ENCODE results near the gene GNG12.
A peak's percentile ranks its signal among the peaks of the same experiment; 100 is the strongest.

GNG12 gene

DNA sequence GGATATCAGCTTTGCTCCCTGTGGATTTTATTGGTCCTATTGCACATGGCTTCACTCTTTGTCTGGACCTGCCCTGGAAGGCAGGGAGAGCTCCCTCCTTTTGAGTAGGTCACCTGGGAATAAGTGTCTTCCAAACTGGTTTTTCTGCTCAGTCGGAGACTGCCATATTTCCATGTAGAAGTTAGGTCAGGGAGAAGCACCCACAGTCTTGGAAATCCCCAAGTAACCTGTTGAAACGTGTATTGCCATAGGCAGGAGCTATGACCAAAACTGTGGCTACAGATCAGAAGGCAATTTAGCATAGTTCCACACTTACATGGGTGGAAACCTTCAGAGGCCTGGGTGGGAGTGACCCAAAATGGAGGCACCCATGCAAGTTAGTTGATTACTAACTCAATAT is 3.5 kb upstream of the GNG12 start:
- no peak overlapping the region for H3K27ac ChIP-seq (ENCODE audit: low read depth, low read length)

DNA sequence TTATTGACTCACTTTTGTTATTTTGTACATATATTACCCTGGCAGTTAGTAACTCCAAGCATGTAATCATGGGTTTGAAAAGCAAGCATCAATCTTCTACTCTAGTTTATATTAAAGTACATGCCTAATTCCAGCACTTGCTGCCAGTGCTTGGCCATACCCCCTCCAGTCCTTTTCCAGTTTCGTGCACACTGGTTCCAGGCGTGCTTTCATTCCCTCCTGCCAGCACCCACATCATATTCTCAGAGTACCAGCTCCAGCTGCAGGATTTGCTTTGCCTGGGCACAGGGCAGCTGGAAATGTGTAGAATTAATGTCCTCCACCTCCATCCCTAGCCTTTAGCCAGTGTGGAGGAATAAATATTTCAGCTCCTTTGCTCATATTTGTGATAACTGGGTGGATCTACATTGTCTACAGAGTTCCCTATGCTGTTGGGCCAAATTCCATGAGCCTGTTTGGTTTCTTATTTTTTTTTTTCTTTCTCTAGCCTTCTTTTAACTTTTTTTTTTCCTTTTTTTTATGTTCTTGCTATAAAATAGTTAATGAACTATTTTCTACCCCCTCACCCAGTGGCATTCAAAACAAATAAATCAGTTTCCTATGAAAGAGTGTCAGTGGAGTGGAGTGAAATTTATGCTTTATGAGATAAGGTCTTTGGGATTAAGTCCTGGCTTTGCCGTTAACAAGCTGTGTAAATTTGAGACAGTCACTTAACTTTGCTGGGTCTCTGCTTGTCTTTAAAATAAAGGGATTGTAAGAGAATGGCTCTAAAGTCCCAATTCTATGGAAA is 2.6 kb upstream of the GNG12 start:
- no peaks in the 10 kb centered on the region for H3K27me3 ChIP-seq (ENCODE audit: control insufficient read depth, insufficient read depth, low read length)
- no peak overlapping the region for H3K9ac ChIP-seq (ENCODE audit: low read length)
- no peaks in the 10 kb centered on the region for H3K4me1 ChIP-seq (ENCODE audit: control insufficient read depth, insufficient read depth, low read length)
- no peak overlapping the region for H3K4me3 ChIP-seq (ENCODE audit: low read length)
- H3K27ac ChIP-seq (ENCODE audit: low read depth, low read length): no peak overlapping the region
- no peaks in the 10 kb centered on the region for H3K36me3 ChIP-seq (ENCODE audit: control insufficient read depth, insufficient read depth, low read length)

More for the DNA sequence above, 3.5 kb upstream of the GNG12 start:
- Histone ChIP-seq H3K27me3 (ENCODE audit: control insufficient read depth, insufficient read depth, low read length) (no peaks in the 10 kb centered on the region), H3K4me1 (ENCODE audit: control insufficient read depth, insufficient read depth, low read length) (no peaks in the 10 kb centered on the region), H3K9ac (ENCODE audit: low read length) (no peak overlapping the region), H3K36me3 (ENCODE audit: control insufficient read depth, insufficient read depth, low read length) (no peaks in the 10 kb centered on the region), H3K4me3 (ENCODE audit: low read length) (no peak overlapping the region)

DNA sequence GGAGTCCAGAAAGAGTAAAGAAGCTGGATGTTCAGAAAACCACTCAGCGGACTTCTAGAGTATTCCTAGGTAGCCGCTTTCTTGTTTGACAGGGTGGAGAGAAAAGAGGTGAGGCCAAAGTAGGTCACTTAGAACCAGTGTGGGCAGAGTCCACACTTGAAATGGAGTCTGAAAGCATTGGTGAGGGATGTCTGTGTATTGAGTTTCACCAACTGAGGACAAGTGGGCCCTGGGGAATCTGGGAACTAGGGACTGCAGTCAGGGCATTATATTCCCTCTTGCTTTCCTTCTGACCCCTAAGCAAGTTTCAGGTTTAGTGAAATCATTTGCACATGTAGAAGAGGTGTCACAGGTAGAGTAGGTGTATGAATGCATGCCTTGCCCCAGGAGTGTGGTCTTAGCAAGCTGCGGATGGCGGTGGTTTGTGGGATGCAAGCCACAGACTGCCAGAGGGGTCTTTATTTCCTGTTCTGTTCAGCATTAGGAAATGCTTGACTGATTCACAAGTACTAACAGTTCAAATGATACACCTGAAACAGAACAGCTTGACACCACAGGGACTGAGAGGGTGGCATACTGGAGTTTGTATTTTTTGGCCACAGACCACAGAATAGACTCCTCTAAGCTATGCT is 1.1 kb upstream of the GNG12 start:
- Histone ChIP-seq H3K4me1 (ENCODE audit: control insufficient read depth, insufficient read depth, low read length) (no peaks in the 10 kb centered on the region), H3K9ac (ENCODE audit: low read length) (no peak overlapping the region), H3K36me3 (ENCODE audit: control insufficient read depth, insufficient read depth, low read length) (no peaks in the 10 kb centered on the region), H3K27ac (ENCODE audit: low read depth, low read length) (no peak overlapping the region), H3K27me3 (ENCODE audit: control insufficient read depth, insufficient read depth, low read length) (no peaks in the 10 kb centered on the region), H3K4me3 (ENCODE audit: low read length) (no peak overlapping the region)

DNA sequence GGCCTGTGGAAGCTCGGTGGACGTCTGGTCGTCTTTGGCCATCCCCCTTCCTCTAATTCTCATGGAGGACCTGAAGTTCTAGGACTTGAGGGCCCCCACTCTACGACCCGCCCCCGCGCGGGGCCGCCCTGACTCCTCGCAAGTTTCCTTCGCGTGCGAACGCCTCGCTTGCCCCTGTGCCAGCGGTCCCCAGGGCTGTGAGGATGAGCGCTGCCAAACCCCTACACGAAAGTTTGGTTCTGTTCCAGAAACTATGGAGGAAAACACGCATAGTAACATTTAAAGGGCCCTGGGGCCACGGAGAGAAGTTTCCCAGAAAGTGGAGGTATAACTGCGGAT is 304 bp upstream of the GNG12 start:
- peak overlapping the region; percentile 85 for H3K4me3 ChIP-seq (ENCODE audit: low read length)
- H3K36me3 ChIP-seq (ENCODE audit: control insufficient read depth, insufficient read depth, low read length): no peaks in the 10 kb centered on the region
- no peaks in the 10 kb centered on the region for H3K4me1 ChIP-seq (ENCODE audit: control insufficient read depth, insufficient read depth, low read length)
- no peaks in the 10 kb centered on the region for H3K27me3 ChIP-seq (ENCODE audit: control insufficient read depth, insufficient read depth, low read length)
- peak overlapping the region; percentile 74 for H3K27ac ChIP-seq (ENCODE audit: low read depth, low read length)
- no peak overlapping the region for H3K9ac ChIP-seq (ENCODE audit: low read length)

DNA sequence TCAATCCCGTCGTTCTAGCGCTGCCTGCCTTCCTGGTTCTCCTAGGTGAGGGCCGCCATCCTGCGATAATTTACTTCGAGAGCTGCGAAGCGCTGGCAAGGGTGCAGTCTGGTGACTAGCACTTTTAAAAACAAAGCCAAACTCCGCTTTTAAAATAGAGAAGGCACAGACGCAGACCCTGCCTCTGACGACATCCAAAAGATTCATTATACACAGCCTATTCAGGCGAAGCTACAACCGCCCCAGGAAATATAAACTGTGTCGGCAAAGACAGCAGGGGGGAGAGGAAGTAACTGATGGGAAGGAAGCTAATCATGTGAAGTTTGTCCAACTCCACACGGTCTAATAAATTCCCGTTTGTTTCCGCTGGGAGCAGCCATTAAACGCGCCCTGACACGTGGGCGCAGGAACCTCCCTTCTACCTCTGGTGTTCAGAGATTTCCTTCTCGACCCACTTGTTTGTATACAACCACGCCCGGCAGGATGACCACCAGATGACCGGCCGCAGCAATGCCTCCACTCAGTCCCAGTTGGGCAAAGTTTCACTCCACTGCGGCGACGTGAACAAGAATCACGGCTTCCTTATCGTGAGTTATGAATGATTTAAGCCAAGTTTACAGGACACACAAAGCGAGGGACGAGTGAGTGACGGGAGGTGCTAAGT is 1.3 kb downstream of the GNG12 start:
- Histone ChIP-seq H3K4me3 (ENCODE audit: low read length) (peak overlapping the region; percentile 85), H3K9ac (ENCODE audit: low read length) (peak overlapping the region; percentile 78), H3K27me3 (ENCODE audit: control insufficient read depth, insufficient read depth, low read length) (no peaks in the 10 kb centered on the region), H3K4me1 (ENCODE audit: control insufficient read depth, insufficient read depth, low read length) (no peaks in the 10 kb centered on the region), H3K27ac (ENCODE audit: low read depth, low read length) (peak overlapping the region; percentile 74), H3K36me3 (ENCODE audit: control insufficient read depth, insufficient read depth, low read length) (no peaks in the 10 kb centered on the region)

DNA sequence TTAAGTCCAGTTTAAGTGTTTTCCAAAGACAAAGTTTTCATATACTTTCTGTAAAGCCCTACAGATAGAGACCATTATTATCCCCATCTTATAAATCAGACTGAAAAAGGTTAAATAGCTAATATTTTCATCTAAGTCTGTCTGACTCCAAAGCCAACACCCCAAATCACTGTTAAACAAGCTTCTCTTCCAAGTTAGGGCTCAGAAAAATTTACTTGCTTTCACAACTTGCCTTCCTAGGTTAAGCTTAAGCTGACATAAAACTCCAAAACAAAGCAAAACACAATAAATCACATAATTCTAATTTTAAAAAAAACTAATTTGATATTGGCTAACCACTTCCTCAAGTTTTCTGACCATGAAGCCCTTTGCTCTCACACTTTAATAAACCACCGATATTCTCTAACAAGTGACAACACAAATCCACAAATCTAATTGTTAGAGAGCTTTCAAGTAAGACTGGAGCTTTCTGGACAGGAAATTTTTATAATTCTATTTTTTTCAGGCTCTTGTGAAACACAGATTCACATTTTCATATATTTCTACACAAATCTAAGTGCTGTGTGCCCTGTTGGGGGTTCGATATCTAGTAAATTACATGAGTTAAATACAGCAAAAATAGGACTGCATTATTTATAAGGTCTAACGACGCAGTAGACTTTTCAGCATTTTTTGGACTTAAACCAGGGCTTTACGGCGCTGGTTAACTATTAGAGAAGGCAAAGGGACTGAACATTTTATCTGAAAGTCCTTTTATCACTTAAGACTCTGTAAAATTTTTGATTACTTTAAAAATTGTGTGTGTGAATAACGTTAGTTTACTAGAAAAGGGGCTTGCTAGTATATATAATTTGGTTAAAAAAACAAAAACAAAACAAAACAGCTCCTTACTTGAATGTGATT is 2.1 kb downstream of the GNG12 start:
- Histone ChIP-seq H3K9ac (ENCODE audit: low read length) (peak overlapping the region; percentile 78), H3K36me3 (ENCODE audit: control insufficient read depth, insufficient read depth, low read length) (no peaks in the 10 kb centered on the region), H3K4me1 (ENCODE audit: control insufficient read depth, insufficient read depth, low read length) (no peaks in the 10 kb centered on the region), H3K4me3 (ENCODE audit: low read length) (peak overlapping the region; percentile 85), H3K27ac (ENCODE audit: low read depth, low read length) (no peak overlapping the region), H3K27me3 (ENCODE audit: control insufficient read depth, insufficient read depth, low read length) (no peaks in the 10 kb centered on the region)

DNA sequence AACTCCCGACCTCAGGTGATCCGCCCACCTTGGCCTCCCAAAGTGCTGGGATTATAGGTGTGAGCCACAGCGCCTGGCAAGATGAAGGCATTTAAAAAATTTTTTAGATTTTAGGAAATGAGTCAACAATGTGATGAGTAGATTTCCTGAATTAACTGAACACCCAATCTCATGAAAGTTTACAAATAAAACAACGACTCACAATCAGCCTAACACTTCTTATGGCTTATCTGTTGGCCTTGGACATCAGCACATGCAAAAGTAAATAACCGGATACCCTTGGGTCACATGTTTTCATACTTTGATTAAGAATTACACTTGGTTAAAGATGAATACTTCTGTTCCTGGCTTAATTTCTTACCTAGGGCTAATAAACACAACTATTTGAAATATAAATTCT is 3.0 kb downstream of the GNG12 start:
- H3K27me3 ChIP-seq (ENCODE audit: control insufficient read depth, insufficient read depth, low read length): no peaks in the 10 kb centered on the region
- no peaks in the 10 kb centered on the region for H3K4me1 ChIP-seq (ENCODE audit: control insufficient read depth, insufficient read depth, low read length)
- no peak overlapping the region for H3K4me3 ChIP-seq (ENCODE audit: low read length)
- H3K27ac ChIP-seq (ENCODE audit: low read depth, low read length): no peak overlapping the region
- H3K36me3 ChIP-seq (ENCODE audit: control insufficient read depth, insufficient read depth, low read length): no peaks in the 10 kb centered on the region
- no peak overlapping the region for H3K9ac ChIP-seq (ENCODE audit: low read length)

DNA sequence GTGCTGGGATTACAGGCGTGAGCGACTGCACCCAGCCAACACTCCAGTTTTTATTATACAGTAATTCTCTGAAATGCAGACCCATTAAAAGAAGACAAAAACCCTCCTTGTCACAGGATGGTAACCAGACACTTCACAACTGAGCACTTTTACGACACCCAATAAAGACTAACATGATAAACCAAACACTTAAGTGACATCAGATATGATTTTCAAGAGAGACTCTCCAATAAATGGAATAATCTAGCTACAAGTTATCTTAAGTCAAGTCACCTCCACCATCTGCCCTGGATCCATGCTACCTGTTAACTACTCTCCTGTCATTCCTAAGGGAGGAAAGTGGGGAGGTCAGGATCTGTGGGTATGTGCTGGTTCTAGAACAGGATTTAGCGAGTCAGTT is 5.6 kb downstream of the GNG12 start:
- no peaks in the 10 kb centered on the region for H3K4me1 ChIP-seq (ENCODE audit: control insufficient read depth, insufficient read depth, low read length)
- H3K27ac ChIP-seq (ENCODE audit: low read depth, low read length): no peak overlapping the region
- no peak overlapping the region for H3K9ac ChIP-seq (ENCODE audit: low read length)
- H3K36me3 ChIP-seq (ENCODE audit: control insufficient read depth, insufficient read depth, low read length): no peaks in the 10 kb centered on the region
- H3K27me3 ChIP-seq (ENCODE audit: control insufficient read depth, insufficient read depth, low read length): no peaks in the 10 kb centered on the region
- no peak overlapping the region for H3K4me3 ChIP-seq (ENCODE audit: low read length)

DNA sequence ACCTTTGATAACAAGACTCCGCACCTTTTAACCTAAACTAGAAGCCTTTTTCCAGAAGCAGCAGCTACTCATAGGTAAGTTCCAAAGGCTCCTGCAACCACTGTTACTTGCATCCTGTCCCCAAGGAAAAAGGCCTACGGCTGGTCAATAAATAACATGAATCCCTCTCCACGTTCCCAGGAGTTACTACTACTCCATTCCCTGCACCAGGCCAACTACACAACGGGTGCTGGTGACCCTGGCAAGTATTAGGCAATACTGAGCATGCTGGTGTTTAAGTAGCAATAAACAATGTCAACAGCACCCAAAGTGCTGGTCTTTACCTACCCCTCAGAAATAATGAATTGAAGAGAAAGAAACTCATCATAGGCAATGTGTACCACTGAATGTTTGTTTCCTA is 7.7 kb downstream of the GNG12 start:
- Histone ChIP-seq H3K27me3 (ENCODE audit: control insufficient read depth, insufficient read depth, low read length) (no peaks in the 10 kb centered on the region), H3K27ac (ENCODE audit: low read depth, low read length) (no peak overlapping the region), H3K4me1 (ENCODE audit: control insufficient read depth, insufficient read depth, low read length) (no peaks in the 10 kb centered on the region), H3K9ac (ENCODE audit: low read length) (no peak overlapping the region), H3K4me3 (ENCODE audit: low read length) (no peak overlapping the region), H3K36me3 (ENCODE audit: control insufficient read depth, insufficient read depth, low read length) (no peaks in the 10 kb centered on the region)

DNA sequence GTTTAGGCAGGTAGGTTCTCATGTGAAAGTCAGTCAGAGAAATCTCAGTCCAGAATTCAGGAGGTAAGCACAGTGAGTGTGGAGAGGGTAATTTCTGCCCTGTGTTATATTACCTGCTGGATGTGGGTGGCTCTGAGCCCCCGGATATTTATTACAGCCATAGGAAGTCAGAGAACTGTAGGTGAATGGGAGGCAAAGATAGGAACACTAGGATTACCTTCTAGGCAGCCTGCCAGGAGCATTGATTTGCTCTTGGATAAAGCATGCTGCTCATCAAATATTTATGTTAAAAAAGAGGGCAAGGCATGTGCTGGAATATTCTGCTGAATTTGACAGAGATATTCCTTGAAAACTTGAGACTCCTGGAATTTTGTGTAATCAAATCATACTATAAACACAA is 8.5 kb downstream of the GNG12 start:
- Histone ChIP-seq H3K27me3 (ENCODE audit: control insufficient read depth, insufficient read depth, low read length) (no peaks in the 10 kb centered on the region), H3K4me3 (ENCODE audit: low read length) (no peak overlapping the region), H3K27ac (ENCODE audit: low read depth, low read length) (no peak overlapping the region), H3K36me3 (ENCODE audit: control insufficient read depth, insufficient read depth, low read length) (no peaks in the 10 kb centered on the region), H3K4me1 (ENCODE audit: control insufficient read depth, insufficient read depth, low read length) (no peaks in the 10 kb centered on the region), H3K9ac (ENCODE audit: low read length) (no peak overlapping the region)

DNA sequence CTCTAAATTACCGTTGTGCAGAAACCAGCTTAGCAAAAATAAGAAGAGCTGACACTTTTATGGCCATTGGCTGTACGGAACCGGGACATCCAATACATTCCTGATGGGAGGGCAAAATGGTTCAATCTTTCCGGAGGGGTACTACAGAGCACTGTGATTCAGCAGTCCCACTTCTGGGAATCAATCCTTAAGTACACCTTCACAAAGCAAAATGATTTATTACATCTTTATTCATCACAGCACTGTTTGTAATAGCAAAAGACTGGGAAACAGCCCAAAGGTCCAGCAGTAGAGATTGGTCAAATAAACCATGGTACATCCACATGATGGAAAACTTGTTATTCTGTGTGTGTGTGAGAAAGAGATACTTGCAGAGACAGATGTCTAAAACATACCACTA is 9.7 kb downstream of the GNG12 start:
- Histone ChIP-seq H3K4me3 (ENCODE audit: low read length) (no peak overlapping the region), H3K27ac (ENCODE audit: low read depth, low read length) (no peak overlapping the region), H3K36me3 (ENCODE audit: control insufficient read depth, insufficient read depth, low read length) (no peaks in the 10 kb centered on the region), H3K27me3 (ENCODE audit: control insufficient read depth, insufficient read depth, low read length) (no peaks in the 10 kb centered on the region), H3K4me1 (ENCODE audit: control insufficient read depth, insufficient read depth, low read length) (no peaks in the 10 kb centered on the region), H3K9ac (ENCODE audit: low read length) (no peak overlapping the region)

DNA sequence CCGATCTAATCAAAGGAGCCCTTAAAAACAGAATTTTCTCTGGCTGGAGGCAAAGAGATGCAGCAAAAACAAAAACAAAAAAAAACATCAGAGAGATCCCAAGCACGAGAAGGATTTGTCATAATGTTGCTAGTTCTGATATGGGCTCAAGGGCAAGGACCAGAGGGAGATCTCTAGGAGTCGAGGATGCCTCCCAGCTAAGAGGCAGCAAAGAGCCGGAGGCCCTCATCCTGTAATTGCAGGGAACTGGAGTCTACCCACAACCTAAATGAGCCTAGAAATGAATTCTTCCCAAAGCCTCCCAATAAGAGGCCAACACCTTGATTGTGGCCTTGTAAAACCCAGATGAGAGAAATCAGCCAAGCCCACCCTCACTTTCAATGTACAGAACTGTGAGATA is 12.0 kb downstream of the GNG12 start:
- Histone ChIP-seq H3K4me1 (ENCODE audit: control insufficient read depth, insufficient read depth, low read length) (no peaks in the 10 kb centered on the region), H3K9ac (ENCODE audit: low read length) (no peak overlapping the region), H3K27ac (ENCODE audit: low read depth, low read length) (no peak overlapping the region), H3K4me3 (ENCODE audit: low read length) (no peak overlapping the region), H3K27me3 (ENCODE audit: control insufficient read depth, insufficient read depth, low read length) (no peaks in the 10 kb centered on the region), H3K36me3 (ENCODE audit: control insufficient read depth, insufficient read depth, low read length) (no peaks in the 10 kb centered on the region)

All from rectal smooth muscle tissue (tissue), 1 donor.